ENCODE measurements around the gene COL4A2. TPM values are rescaled to one million over a fixed set of nuclear protein-coding genes. Genes with fewer than 3 reads are reported as not detected.

Gene COL4A2
- total RNA-seq, 1 donor from 2014 or later = 1,556 TPM

DNA sequence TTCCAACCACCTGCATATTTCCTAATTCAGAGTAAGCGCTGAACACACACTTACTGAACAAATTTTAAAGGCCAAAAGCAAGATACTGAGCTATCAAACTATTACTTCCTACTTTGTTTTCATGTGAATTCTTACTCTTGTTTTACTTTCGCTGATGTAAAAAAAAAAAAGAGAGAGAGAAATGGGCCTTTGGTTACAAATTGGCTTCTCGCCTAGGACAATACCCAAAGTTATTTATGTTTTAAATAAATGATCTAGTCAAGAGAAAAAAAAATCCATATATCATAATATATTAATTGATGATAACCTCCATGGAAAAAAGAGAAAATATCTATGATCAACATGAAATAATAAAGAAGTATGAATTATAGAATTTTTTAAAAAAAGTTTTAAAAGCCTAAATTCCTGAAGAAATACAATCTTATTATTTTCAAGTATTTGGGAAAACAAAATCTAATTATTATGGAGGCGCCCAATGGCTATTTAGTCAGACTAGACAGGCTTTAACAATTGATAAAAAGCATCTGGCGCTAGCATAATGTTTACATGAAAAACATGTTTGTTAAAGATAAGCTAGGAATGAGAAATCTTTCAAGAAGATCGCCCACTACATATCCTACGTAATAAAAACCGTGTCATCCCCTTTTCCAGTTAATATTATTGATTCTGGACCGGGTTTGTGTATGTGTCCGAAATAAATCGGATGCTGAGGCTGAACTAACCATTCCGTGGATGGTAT is 9.1 kb upstream of the COL4A2 start:
- H3K9me3 Mint-ChIP-seq (ENCODE audit: unreplicated experiment) = no peaks in the 10 kb centered on the region
- no peak overlapping the region for H3K4me3 Mint-ChIP-seq (ENCODE audit: unreplicated experiment)
- peaks cover 78% of the 10 kb centered on the region for H3K4me1 Mint-ChIP-seq (ENCODE audit: unreplicated experiment)
- no peak for DNase-seq (ENCODE audit: low spot score)
- H3K36me3 Mint-ChIP-seq (ENCODE audit: low read depth, unreplicated experiment) = peaks cover 33% of the 10 kb centered on the region
- TF ChIP-seq CTCF (IDR thresholded peaks at IDR 0.05; ENCODE audit: unreplicated experiment) = no peak
- H3K27me3 Mint-ChIP-seq (ENCODE audit: unreplicated experiment) = peaks cover 4% of the 10 kb centered on the region
- peak overlapping the region; percentile 87 for H3K27ac Mint-ChIP-seq (ENCODE audit: unreplicated experiment)

GRCh38 chr13:110298505-110299282 is 8.4 kb upstream of the COL4A2 start:
- H3K9me3 Mint-ChIP-seq (ENCODE audit: unreplicated experiment) = no peaks in the 10 kb centered on the region
- peak overlapping the region; percentile 85 for H3K27ac Mint-ChIP-seq (ENCODE audit: unreplicated experiment)
- H3K36me3 Mint-ChIP-seq (ENCODE audit: low read depth, unreplicated experiment) = peaks cover 40% of the 10 kb centered on the region
- TF ChIP-seq CTCF (IDR thresholded peaks at IDR 0.05; ENCODE audit: unreplicated experiment) = no peak
- H3K27me3 Mint-ChIP-seq (ENCODE audit: unreplicated experiment) = peaks cover 4% of the 10 kb centered on the region
- H3K4me1 Mint-ChIP-seq (ENCODE audit: unreplicated experiment) = peaks cover 80% of the 10 kb centered on the region
- peak overlapping the region; percentile 51 for H3K4me3 Mint-ChIP-seq (ENCODE audit: unreplicated experiment)
- peak; percentile 46 for DNase-seq (ENCODE audit: low spot score)

- H3K36me3 Mint-ChIP-seq (ENCODE audit: low read depth, unreplicated experiment) = peaks cover 44% of the 10 kb centered on the region
- peaks cover 4% of the 10 kb centered on the region for H3K27me3 Mint-ChIP-seq (ENCODE audit: unreplicated experiment)
- H3K4me3 Mint-ChIP-seq (ENCODE audit: unreplicated experiment) = peak overlapping the region; percentile 51
- no peak for TF ChIP-seq CTCF (IDR thresholded peaks at IDR 0.05; ENCODE audit: unreplicated experiment)
- DNase-seq (ENCODE audit: low spot score) = no peak
- H3K4me1 Mint-ChIP-seq (ENCODE audit: unreplicated experiment) = peaks cover 80% of the 10 kb centered on the region
- H3K27ac Mint-ChIP-seq (ENCODE audit: unreplicated experiment) = peak overlapping the region; percentile 85
- H3K9me3 Mint-ChIP-seq (ENCODE audit: unreplicated experiment) = no peaks in the 10 kb centered on the region
Measured at GRCh38 chr13:110299283-110299840, 7.7 kb upstream of the COL4A2 start.

DNA sequence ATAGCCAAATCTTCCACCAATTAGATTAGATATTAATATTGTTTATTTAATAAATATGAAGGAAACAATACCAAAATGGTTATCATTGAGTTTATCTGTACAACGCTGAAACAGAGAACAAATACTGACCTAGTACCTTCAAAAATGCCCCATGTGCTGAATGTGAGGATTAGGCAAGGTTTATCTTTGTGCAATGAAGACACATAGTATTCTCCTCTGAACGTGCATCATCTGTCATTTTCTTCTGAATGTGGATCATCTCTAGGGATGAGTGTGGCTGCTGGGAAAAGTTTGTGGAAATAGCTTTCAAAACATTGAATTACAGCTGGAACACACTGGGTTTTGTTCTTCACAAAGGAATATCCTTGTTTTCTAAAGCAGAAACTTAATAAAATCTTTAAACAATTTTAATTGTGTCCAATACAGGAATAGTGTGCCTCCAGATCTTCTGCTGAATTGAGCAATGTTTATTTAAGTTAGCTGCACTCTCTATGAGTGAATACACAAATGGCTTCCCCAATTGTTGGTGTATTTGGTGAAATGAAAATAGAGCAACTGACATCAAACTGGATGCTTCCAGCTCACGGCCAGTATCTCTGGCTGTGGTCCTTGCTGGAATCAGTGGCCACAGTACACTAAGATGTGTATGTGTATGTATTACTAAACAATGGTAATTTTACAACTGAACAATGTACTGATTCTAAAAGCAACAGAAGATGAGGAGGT is 6.8 kb upstream of the COL4A2 start:
- Mint-ChIP-seq H3K27me3 (ENCODE audit: unreplicated experiment) (peaks cover 10% of the 10 kb centered on the region), H3K4me1 (ENCODE audit: unreplicated experiment) (peaks cover 86% of the 10 kb centered on the region), H3K27ac (ENCODE audit: unreplicated experiment) (no peak overlapping the region)

More for the DNA sequence above, 6.8 kb upstream of the COL4A2 start:
- TF ChIP-seq CTCF (IDR thresholded peaks at IDR 0.05; ENCODE audit: unreplicated experiment) = no peak
- Mint-ChIP-seq H3K9me3 (ENCODE audit: unreplicated experiment) (no peaks in the 10 kb centered on the region), H3K36me3 (ENCODE audit: low read depth, unreplicated experiment) (peaks cover 53% of the 10 kb centered on the region), H3K4me3 (ENCODE audit: unreplicated experiment) (peak overlapping the region; percentile 56)
- no peak for DNase-seq (ENCODE audit: low spot score)
